Kidney epithelial cell (primary cell): ENCODE results near the gene BDKRB2. TPM values are rescaled to one million over a fixed set of nuclear protein-coding genes. Genes with fewer than 3 reads are reported as not detected.

Experiments used
- DNase-seq: peaks from one replicate; pipeline ENCODE4 v3.0.0-alpha.2; 2010; ENCODE audit warnings: low read depth
- H3K27me3 ChIP-seq: 2 replicates; pipeline ENCODE4 v1.6.0; 2011; ENCODE audit warnings: low read length; ENCODE audit not compliant: control insufficient read depth, insufficient read depth
- H3K36me3 ChIP-seq: 2 replicates; pipeline ENCODE4 v1.5.1; 2011; ENCODE audit warnings: low read length; ENCODE audit not compliant: control insufficient read depth, insufficient read depth
- H3K4me3 ChIP-seq: 2 replicates; pipeline ENCODE4 v1.5.1; 2011; ENCODE audit warnings: low read depth, mild to moderate bottlenecking, control low read depth, low read length
- total RNA-seq: library from RNA; depleted of rRNA; stranded (reverse); fragments of >200 nt; gene quantifications from 2 replicates; pipeline ENCODE4 v1.2.3, GENCODE V29; 2015
- TF ChIP-seq, protein P1 (sequence below): IDR thresholded peaks from 2 replicates; pipeline ENCODE4 v1.5.1; 2011; ENCODE audit warnings: mild to moderate bottlenecking, moderate library complexity, low read length, control low read depth, inconsistent platforms; ENCODE audit not compliant: insufficient read depth, poor library complexity, severe bottlenecking

The BDKRB2 gene
- total RNA-seq, 1 donor from 2014 or later, result 1.2 TPM

DNA sequence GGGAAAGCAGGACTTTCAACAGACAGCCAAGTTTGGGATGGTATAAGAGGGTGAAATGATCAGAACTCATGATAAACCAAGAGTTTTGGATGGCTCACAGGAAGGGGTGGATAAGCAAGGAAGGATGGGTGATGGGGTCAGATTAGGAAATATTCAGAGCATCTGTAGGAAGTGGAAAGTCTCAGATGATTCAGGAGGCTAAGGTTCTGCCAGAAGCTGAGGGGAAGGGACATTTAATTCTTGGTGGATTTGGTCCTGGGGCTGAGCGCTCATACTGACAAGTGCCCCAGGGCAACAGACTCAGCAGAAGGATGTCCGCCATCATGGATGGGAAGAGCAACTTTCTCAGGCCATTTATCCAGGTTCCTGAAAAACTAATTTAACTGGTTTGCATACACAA lies 28.4 kb upstream of the BDKRB2 start:
- Histone ChIP-seq H3K36me3 (no peaks in the 10 kb centered on the region), H3K27me3 (peaks cover 2% of the 10 kb centered on the region), H3K4me3 (no peak overlapping the region)
- DNase-seq, result no peak
- TF ChIP-seq, protein P1, sequence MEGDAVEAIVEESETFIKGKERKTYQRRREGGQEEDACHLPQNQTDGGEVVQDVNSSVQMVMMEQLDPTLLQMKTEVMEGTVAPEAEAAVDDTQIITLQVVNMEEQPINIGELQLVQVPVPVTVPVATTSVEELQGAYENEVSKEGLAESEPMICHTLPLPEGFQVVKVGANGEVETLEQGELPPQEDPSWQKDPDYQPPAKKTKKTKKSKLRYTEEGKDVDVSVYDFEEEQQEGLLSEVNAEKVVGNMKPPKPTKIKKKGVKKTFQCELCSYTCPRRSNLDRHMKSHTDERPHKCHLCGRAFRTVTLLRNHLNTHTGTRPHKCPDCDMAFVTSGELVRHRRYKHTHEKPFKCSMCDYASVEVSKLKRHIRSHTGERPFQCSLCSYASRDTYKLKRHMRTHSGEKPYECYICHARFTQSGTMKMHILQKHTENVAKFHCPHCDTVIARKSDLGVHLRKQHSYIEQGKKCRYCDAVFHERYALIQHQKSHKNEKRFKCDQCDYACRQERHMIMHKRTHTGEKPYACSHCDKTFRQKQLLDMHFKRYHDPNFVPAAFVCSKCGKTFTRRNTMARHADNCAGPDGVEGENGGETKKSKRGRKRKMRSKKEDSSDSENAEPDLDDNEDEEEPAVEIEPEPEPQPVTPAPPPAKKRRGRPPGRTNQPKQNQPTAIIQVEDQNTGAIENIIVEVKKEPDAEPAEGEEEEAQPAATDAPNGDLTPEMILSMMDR, result no peak

DNA sequence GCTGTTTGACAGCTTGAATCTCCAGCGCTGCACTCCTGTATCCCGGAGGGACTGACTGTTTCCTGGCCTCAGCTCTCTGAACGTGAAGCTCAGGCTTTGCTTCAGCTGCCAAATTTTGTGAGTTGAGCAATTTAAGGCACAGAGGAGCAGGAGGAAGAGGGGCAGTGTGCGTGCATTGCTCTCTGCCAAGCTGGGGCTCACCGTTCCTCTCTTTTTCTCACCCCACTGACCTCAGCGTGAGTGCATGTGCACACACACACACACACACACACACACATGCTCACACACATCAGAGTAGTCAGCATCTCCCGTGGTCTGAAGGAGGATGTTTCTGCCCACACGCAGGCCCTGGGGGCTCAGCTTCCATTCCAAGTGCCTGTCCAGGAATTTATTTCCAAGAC lies 27.8 kb upstream of the BDKRB2 start:
- no peak for DNase-seq
- H3K27me3 ChIP-seq, result peaks cover 2% of the 10 kb centered on the region
- H3K36me3 ChIP-seq, result no peaks in the 10 kb centered on the region
- H3K4me3 ChIP-seq, result no peak overlapping the region
- TF ChIP-seq, protein P1, result no peak

DNA sequence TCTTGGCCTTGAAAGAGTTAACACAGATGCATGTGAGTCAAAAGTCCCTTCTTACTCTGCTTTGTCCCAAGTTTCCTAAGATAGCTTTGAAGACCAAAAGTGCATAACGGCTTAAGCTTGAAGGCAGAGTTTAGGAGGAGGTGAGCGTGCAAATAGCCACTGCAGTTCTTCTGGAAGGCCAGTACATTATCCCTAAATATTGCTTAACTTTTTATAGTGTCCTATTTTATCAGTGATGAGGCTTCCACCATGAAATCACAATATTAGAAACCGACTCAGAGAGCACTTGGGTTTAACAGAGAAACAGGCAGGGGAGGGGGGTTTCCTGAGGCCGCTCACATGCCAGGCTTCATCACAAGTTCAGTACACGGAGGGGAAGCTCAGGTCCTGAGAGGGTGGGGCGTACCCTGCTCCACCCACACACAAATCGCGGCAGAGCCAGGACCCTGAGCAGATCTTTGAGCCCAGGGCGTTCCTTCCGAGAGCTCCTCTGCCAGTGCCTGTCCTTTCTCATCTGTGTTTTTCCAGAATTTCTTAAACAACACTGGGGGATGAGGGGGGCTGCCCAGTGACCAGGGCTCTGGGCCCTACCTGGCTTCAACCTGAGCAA lies 26.8 kb upstream of the BDKRB2 start:
- no peak for DNase-seq
- H3K4me3 ChIP-seq, result no peak overlapping the region
- H3K36me3 ChIP-seq, result no peaks in the 10 kb centered on the region
- TF ChIP-seq, protein P1, result no peak
- peaks cover 2% of the 10 kb centered on the region for H3K27me3 ChIP-seq

DNA sequence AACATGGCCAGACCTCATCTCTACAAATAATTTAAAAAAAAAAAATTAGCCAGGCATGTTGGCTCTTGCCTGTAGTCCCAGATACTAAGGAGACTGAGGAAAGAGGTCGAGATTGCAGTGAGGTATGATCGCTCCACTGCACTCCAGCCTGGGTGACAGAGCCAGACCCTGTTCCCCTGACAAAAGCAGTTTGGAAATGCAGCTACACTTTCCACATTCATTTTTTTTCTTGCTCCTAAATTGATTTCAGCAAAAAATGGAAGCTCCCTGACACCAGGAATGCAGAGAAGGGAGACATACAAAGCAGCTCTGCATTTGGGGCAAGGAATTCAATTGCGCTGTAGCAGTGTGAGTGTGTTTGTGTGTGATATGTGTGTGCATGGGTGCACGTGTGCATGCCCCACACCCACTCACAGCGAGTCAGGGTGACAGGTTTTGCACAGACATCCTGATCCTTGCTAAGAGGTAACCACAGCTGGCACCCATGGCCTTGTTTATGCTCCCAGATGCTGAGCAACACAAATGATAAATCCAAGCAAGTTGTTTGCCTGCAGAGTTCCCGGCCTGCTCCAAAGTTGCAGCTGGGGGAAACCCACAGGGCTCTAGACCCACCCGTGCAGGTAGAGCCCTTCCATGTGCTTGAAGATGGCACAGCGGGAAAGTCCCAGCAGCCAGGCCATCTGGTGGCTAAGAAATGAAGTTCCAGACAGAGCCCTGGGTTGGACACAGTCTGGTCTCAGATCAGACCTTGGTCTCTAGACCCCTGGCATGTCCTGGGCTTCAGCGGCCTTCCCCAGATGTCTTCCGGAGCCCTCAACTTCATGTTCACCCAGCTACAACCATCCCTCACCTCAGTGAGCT lies 25.9 kb upstream of the BDKRB2 start:
- no peak for DNase-seq
- no peak overlapping the region for H3K4me3 ChIP-seq
- TF ChIP-seq, protein P1, result no peak
- H3K36me3 ChIP-seq, result no peaks in the 10 kb centered on the region
- H3K27me3 ChIP-seq, result peaks cover 2% of the 10 kb centered on the region

DNA sequence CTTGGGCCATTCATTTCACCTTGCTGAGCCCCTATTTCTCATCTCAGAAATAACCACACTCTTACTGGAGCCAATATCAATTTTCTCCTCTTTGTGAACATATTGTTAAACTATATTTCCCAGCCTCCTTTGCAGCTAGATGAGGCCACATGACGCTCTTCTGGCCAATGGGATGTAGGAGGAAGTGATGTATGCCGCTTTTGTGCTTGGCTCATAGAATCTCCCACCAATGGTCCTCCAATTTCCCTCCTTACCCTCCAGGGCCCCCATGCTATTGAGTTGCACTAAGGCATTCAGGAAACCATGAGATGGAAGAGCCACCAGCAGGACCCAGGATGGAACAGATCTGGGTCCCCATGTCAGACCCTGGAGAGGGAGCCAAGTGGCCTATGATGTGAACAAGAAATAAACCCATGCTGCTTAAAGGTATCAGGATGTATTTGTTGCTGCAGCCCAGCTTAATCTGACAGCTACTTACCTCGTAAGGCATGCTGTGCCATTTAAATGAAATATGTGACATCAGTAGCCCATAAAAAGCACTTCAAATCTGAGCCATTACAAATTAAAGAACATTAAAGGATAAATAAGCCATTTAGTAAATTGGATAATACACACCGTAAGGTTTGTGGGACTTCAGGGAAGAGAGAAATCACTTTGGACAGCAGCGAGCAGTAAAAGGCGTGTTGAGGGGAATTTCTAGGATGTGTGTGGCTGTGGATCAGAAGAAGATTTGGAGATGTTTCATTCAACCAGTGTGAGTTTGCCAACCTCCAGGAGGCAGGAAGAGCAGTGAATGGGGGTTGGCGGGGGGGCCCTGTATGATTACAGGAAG lies 24.4 kb upstream of the BDKRB2 start:
- Histone ChIP-seq H3K27me3 (no peaks in the 10 kb centered on the region), H3K4me3 (no peak overlapping the region), H3K36me3 (no peaks in the 10 kb centered on the region)
- DNase-seq, result no peak
- TF ChIP-seq, protein P1, result no peak
